ENCODE measurements around the gene SIPA1. TPM values are rescaled to one million over a fixed set of nuclear protein-coding genes. Genes with fewer than 3 reads are reported as not detected.

The SIPA1 gene
- total and polyA plus RNA-seq, 2 of the 8 experiments (the other 6 are each of a cell fraction or from before 2014, with no cell fraction given) = 35.3 to 72.2 TPM

DNA sequence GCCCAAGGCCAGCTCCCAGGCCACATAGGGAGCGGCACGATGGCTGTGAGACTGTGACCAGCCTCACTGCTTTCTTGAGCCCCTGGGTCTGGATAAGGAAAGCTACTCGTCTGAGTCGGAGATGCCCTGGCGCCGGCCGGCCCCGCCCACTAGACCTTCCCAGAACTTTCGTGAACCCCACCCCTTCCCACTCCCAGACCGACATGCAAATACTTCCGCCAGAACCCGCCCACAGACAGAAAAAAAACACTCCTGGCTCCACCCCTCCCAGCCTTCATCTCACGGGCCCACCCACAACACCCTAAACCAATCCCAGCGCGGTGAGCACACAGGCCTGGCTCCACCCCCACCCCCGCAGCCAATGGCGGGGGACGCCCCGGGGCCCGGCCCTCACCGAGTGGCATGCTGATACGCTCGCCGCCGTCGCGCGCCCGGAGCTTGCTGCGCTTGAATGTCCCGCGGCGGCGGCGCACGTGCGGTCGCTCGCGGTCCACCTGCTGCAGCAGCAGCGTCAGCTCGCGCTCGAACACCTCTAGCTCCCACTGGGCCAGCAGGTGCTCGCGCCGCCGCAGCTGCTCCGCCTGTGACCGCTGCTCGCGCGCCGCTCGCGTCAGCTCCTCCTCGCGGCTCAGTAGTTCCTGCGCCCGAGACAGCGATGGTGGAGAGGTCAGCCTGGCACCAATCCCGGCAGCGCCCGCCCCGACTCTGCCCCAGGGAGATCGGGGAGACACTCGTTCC lies 30.9 kb upstream of the SIPA1 start (continued):
- TF ChIP-seq SIN3A (conservative IDR thresholded peaks at IDR 0.05 in 1 of 2, IDR thresholded peaks at IDR 0.05 in 1 of 2; ENCODE audit: low read depth in 1 of 2, low read length in 2 of 2) (peak; percentile 17 to 71; a peak in 2 of 4 replicates), JUN (IDR thresholded peaks at IDR 0.05; ENCODE audit: low read depth, low read length) (no peak), SP1 (IDR thresholded peaks at IDR 0.05; ENCODE audit: low read depth, low read length) (peak; percentile 86), CHD1 (IDR thresholded peaks at IDR 0.05; ENCODE audit: low read depth, low read length) (no peak), KDM4A (IDR thresholded peaks at IDR 0.05; ENCODE audit: low read depth, low read length, severe bottlenecking) (peak; percentile 82), BACH1 (IDR thresholded peaks at IDR 0.05; ENCODE audit: low read length) (peak; percentile 86), BCL11A (IDR thresholded peaks at IDR 0.05; ENCODE audit: low read depth in 2 of 2, low read length in 2 of 2) (no peak), SRF (IDR thresholded peaks at IDR 0.05; ENCODE audit: low read depth, low read length) (no peak), PHF8 (conservative IDR thresholded peaks at IDR 0.05; ENCODE audit: low read depth, low read length) (no peak), SIX5 (IDR thresholded peaks at IDR 0.05; ENCODE audit: low read depth, low read length) (no peak), CREB1 (IDR thresholded peaks at IDR 0.05) (peak; percentile 62), FOSL1 (IDR thresholded peaks at IDR 0.05; ENCODE audit: insufficient read depth, low read depth, low read length) (0 out of 2 replicates have a peak, but pooled peaks have one; percentile 38), SUZ12 (IDR thresholded peaks at IDR 0.05; ENCODE audit: low read length) (0 out of 2 replicates have a peak, but pooled peaks have one; percentile 13), NANOG (IDR thresholded peaks at IDR 0.05; ENCODE audit: insufficient read depth, low read depth, low read length, poor library complexity, severe bottlenecking) (no peak), GABPA (IDR thresholded peaks at IDR 0.05; ENCODE audit: borderline replicate concordance, insufficient read depth, low read length) (0 out of 2 replicates have a peak, but pooled peaks have one; percentile 19), ASH2L (IDR thresholded peaks at IDR 0.05; ENCODE audit: low read length) (peak; percentile 53), TBP (IDR thresholded peaks at IDR 0.05; ENCODE audit: low read depth, low read length) (peak; percentile 38; the same call in 1 of the 2 replicates)
- TF ChIP-seq, protein P1, sequence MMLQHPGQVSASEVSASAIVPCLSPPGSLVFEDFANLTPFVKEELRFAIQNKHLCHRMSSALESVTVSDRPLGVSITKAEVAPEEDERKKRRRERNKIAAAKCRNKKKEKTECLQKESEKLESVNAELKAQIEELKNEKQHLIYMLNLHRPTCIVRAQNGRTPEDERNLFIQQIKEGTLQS (IDR thresholded peaks at IDR 0.05; ENCODE audit: insufficient read depth, low read depth, low read length) = no peak
- TF ChIP-seq, protein P2, sequence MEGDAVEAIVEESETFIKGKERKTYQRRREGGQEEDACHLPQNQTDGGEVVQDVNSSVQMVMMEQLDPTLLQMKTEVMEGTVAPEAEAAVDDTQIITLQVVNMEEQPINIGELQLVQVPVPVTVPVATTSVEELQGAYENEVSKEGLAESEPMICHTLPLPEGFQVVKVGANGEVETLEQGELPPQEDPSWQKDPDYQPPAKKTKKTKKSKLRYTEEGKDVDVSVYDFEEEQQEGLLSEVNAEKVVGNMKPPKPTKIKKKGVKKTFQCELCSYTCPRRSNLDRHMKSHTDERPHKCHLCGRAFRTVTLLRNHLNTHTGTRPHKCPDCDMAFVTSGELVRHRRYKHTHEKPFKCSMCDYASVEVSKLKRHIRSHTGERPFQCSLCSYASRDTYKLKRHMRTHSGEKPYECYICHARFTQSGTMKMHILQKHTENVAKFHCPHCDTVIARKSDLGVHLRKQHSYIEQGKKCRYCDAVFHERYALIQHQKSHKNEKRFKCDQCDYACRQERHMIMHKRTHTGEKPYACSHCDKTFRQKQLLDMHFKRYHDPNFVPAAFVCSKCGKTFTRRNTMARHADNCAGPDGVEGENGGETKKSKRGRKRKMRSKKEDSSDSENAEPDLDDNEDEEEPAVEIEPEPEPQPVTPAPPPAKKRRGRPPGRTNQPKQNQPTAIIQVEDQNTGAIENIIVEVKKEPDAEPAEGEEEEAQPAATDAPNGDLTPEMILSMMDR (IDR thresholded peaks at IDR 0.05; ENCODE audit: control extremely low read depth in 1 of 3, insufficient read depth in 1 of 3, low read depth in 1 of 3, low read length in 3 of 3) = no peak
- TF ChIP-seq, protein P3, sequence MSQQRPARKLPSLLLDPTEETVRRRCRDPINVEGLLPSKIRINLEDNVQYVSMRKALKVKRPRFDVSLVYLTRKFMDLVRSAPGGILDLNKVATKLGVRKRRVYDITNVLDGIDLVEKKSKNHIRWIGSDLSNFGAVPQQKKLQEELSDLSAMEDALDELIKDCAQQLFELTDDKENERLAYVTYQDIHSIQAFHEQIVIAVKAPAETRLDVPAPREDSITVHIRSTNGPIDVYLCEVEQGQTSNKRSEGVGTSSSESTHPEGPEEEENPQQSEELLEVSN (IDR thresholded peaks at IDR 0.05) = peak; percentile 98

Data from H1 (cell line).